Spleen (tissue), 7 donors: Measurements from ENCODE around the gene ACMSD.

ENCODE experiments used
- CTCF ChIP-seq, 11 experiments: fragments of 200-600 bp in 7 of 11; fragments of 450-650 bp in 4 of 11; sonication (generic) in 4 of 11; IDR thresholded peaks in 8 of 11; conservative IDR thresholded peaks in 3 of 11; 1 replicate in 7 of 11; 2 replicates in 4 of 11; pipeline versions ENCODE4 v1.4.0 to v1.8.0; 2016 to 2021; ENCODE audit warnings: antibody characterized with exemption in 11 of 11, inconsistent platforms in 4 of 11, mild to moderate bottlenecking in 1 of 11
- POLR2AphosphoS5 ChIP-seq, 3 donors: sonication (generic); formaldehyde crosslinking; IDR thresholded peaks; one replicate each; pipeline ENCODE4 v1.5.1; 2017; ENCODE audit warnings: antibody characterized with exemption in 3 of 3
- donor health status: DM: no; HTN: no; CAD: no; lungs with moderate emphysema.
- donor health status: DM: no; HTN: no; CAD: no.
- donor health status: DM: no; HTN: no; CAD: no.

- TF ChIP-seq CTCF (IDR thresholded peaks at IDR 0.05 in 8 of 11, conservative IDR thresholded peaks at IDR 0.05 in 3 of 11) (no peak), POLR2AphosphoS5 (IDR thresholded peaks at IDR 0.05) (no peak)
Observed at GRCh38 chr2:134869946-134870736, 31.7 kb downstream of the ACMSD start.
